A204.1 (cell line): ENCODE results near the gene GREB1L.
"Not testable (repeated sequence)": the region's sequence is repeated elsewhere in the genome, so short reads cannot be mapped to it uniquely, and the experiment has no call there.

ENCODE experiments used
- FAIRE-seq: peaks from 2 replicates; lab custom pipeline; 2012; peaks lifted over from hg19 to GRCh38; lab: Jason Lieb, UNC

Gene GREB1L

GRCh38 chr18:21242141-21242779 lies at the start of gene GREB1L:
Gene GREB1L (plus strand): TSS chr18:21242232. CDS start chr18:21383519, 141,287 bp downstream.
- no peak for FAIRE-seq

DNA sequence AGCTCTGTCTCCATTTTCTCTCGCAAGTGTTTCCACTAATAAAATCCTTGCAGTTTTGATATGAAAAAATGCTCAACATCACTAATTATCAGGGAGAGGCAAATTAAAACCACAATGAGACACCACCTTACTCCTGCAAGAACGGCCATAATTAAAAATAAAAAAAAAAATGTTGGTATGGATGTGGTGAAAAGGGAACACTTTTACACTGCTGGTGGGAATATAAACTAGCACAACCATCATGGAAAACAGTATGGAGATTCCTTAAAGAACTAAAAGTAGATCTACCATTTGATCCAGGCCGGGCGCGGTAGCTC lies 49.8 kb upstream of the GREB1L start:
- no peak for FAIRE-seq

DNA sequence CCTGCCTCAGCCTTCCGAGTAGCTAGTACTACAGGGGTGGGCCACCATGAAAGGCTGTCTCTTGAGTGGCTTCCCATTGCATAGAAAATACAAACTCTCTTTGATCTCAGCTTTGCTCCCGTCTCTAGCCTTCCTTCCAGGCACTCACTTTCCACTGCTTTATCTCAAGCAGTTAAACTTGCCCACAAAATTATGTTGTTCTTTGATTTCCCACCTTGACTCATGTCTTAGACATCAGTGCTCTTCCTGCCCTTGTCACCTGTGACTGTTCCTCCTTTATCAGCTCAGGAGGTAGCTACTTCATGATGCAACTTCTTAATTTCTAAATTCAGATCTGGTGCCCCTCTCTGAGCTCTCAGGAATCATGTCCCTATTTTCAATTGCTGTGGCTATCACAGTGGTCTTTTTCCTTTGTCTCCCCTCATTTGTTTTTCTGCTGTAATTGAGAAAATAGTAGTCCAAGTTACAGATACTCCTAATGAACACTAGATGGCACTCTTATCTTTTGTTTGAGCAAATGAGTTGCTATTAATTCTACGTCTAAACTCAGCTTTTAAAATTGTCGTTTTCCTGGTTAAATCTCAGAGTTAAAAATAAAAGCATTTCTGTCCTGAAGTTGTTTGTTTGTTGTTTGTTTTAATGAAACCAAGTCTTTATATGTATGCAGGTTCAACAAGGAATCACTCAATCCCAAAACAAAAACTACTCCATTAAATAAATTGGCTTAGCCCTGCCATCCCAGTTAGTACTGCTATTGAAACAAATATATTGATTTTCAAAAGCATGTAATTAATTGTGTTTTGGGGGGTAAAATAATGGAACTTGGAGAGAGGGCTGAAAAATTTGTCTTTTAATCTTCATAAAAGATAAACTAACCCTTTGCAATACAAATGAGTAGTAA lies 46.9 kb upstream of the GREB1L start:
- FAIRE-seq = peak; percentile 97

GRCh38 chr18:21196426-21196825 lies 45.6 kb upstream of the GREB1L start:
- FAIRE-seq = no peak

DNA sequence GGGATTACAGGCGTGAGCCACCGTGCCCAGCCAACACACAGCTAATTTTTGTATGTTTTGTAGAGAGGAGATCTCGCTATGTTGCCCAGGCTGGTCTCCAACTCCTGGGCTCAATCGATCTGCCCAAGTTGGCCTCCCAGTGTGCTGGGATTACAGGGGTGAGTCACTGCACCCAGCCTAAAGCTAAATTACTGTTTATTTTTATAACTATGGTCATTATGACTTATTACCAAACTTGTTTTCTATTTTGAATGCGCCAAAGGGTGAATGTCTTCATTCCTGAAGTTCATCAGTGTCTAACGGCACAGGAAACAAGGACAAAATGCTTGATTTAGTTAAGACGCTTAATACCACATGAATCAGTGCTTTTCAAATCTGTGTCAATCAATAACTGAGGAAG lies 38.9 kb upstream of the GREB1L start:
- FAIRE-seq = no peak

GRCh38 chr18:21203542-21204241 lies 38.3 kb upstream of the GREB1L start:
- FAIRE-seq = no peak

DNA sequence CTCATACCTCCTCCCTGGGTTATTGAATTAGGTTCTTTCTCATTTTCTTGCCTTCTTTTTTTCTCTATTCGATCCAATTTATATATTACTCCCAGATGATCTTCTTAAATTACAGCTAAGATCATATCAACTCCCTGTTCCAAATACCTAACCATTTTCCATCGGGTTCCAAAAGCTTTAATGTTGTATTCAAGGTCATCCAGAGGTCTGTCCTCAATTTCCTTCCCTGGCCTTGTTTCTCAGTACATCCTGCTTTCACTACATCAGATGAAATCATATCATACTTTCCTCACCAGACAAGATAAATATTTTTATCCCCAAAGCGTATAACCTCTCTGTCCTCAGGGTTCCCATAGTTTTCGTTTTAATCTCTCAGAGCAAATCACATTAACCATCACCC lies 36.3 kb upstream of the GREB1L start:
- FAIRE-seq = no peak

GRCh38 chr18:21210278-21210677 lies 31.8 kb upstream of the GREB1L start:
- FAIRE-seq = no peak

GRCh38 chr18:21210784-21211183 lies 31.2 kb upstream of the GREB1L start:
- FAIRE-seq = no peak

DNA sequence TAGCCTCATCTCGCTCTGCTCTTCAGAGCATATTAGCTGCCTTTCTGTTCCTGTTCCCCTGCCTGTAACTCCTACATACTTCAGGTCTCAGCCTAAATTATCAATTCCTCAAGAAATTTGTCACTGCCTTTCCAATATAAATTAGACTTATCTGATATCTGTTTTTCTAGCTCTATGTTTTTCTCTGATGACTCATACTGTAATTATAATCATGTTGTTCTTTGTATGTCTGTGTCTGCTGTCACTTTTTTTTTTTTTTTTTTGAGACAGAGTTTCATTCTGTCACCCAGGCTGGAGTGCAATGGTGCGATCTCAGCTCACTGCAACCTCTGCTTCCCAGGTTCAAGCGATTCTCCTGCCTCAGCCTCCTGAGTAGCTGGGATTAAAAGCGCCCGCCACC lies 27.6 kb upstream of the GREB1L start:
- not testable (repeated sequence) for FAIRE-seq

- FAIRE-seq = no peak
Observed at GRCh38 chr18:21215490-21215889, 26.5 kb upstream of the GREB1L start.

GRCh38 chr18:21218862-21219261 lies 23.2 kb upstream of the GREB1L start:
- FAIRE-seq = no peak

DNA sequence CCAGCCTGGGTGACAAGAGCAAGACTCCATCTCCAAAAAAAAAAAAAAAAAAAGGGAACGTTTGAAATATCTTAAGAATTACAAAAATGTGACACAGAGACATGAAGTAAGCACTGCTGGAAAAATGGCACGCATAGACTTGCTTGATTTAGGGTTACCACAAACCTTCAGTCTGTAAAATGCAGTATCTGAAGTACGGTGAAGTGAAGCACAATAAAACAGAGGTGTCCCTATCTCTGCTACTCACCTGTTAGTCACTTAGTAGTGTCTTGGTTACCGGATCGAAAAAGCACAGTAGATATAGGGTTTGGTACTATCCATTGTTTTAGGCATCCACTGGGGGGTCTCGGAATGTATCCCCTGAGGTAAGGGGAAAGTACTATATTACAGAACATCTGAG lies 11.6 kb upstream of the GREB1L start:
- no peak for FAIRE-seq

DNA sequence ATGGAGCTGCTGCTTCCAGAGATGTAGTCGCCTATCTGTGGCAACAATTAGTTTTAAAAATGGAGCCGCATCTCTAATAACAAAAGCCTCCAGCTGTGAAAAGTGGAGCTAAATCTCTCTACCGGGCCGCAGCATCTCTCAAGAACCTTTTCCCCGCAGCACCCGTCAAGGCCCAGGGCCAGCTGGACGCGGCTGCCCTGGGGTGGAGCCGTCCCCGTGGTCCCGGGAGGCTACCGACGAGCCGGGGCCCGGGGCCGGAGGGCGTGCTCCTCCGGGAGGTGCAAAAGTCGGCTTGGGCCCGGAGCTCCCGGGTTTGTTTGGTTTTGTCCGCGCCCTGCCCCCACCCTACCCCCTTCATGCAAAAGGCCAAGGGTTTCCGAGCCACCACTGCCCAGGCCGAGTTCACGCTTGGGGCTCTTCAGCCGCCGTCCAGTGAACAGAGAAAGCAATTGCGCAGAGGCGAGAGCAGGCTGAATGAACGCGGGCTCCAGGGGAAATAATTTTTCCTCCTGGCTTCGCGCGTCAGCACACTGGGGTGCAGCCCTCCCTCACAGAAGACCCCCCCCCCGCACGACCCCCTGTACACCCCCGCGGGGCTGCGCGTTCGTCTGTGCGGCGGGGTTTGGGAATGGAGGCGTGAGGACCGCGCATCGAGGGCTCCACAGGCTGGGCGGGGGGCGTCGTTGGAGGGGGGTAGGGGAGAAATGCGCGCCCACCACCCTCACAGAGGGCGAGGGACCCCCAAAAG lies 557 bp upstream of the GREB1L start:
- no peak for FAIRE-seq

DNA sequence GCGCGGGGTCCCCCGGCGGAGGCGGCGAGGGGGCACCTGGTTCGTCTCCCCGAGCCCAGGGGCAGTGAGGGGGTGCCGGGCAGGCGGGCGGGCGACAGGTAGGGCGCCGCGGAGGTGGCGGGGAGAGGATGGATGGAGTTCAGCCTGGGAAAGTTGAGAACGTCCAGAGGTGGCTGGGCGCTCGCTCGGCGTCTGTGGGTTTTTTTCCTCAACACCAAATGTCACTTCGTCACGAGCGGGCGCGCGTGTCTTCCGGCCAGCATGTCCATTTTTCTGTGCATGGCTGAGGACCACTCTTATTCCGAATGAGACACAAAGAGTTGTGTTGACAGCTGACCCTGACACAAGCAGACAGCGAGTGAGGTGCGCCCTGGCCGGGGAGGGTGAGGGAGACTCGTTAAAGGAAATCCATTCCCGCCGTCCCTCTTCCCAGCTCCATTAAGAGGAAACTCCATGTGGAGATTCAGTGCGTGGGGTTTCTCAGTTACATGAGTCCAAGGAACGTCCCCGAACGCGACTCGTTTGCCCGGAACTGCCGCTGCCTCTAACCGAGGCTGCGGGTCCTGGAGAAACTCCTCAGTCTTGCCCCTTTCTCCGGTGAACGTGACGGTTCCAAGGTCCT lies 859 bp downstream of the GREB1L start:
- no peak for FAIRE-seq

DNA sequence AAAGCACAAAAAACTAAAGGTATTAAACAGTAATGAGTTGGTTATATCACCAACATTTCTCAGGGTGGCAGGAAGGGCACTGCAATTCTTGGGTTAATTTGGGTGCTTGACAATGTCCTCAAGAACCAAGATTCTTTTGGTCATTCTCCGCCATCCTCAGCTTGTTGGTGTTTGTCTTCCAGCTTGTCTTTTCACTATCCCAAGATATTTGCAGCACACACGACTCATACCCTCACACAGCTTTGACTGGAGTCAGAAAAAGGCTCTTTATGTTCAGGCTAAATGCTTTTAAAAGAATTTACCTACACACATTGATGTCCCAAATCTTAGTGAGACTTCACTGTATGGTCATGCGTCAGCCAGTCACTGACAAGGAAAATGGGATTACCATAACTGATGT lies 12.5 kb downstream of the GREB1L start:
- no peak for FAIRE-seq

- no peak for FAIRE-seq
Observed at GRCh38 chr18:21255211-21255610, 13.2 kb downstream of the GREB1L start.

- no peak for FAIRE-seq
Observed at GRCh38 chr18:21257386-21257785, 15.4 kb downstream of the GREB1L start.

DNA sequence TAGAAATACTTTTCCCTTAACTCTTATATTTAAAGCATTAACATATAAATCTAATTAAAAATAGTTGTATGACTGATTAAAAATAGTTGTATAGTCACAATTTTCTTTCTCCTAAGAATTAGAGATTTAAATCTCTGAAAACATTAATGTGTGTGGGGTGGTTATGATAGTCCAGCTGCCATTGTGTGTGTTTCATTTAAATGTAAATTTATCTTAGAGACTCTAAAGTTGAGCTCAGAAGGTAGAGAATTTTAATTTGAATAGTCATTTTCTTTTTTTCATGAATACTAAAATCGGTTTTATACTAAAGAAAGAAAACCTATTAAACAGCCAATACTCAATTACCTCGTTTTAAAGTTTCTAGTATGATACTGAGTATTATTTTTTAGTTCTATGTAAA lies 18.6 kb downstream of the GREB1L start:
- no peak for FAIRE-seq

GRCh38 chr18:21261352-21261751 lies 19.3 kb downstream of the GREB1L start:
- no peak for FAIRE-seq

DNA sequence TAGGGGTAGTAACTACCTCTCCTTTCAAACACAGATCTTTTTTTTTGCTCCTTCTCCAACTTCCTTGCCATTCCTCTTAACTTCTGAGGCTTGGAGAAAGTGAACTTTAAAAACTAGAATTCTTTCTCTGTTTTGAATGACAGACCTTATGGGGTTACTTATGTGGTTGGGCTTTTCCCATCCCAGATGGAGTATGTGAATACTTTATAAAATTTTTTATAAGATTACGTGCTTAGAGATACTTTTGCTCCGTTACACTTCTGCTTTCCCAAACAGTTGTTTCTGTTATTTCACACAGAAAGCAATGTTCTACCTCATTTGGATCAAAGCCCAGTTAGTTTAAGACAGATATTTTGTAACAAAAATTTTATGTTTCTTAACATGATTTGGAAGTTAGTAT lies 20.2 kb downstream of the GREB1L start:
- FAIRE-seq = no peak

- no peak for FAIRE-seq
Observed at GRCh38 chr18:21262979-21263378, 20.9 kb downstream of the GREB1L start.
